ENCODE measurements around the gene RPL5. TPM values are rescaled to one million over a fixed set of nuclear protein-coding genes. Genes with fewer than 3 reads are reported as not detected.

Gene RPL5
- total and polyA plus RNA-seq, 9 of the 15 experiments (the other 6 are each of a cell fraction or from before 2014, with no cell fraction given), result 1,467 to 4,252 (median 2,454) TPM

DNA sequence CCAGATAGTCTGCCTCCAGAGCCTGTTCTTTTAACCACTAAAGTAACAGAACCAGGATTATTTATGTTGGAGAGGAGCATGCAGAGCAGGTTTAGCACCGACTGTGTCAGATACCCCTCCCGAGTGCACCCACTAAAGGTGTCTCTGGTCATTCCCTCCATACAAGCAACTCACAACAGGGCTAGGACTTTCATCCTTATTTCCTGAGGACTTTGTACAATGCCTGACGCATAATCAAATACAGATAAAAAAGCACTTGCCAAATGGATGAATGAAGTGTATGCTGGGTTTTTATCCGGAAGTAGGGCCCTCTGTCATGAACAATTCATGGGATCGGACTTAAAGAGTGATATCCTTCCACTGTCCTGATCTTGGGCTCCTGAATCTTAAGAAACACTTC lies 26.0 kb downstream of the RPL5 start (continued):
- TF ChIP-seq ZNF175 (CRISPR knock-in tag; IDR thresholded peaks at IDR 0.05; ENCODE audit: low read depth) (no peak), XRCC3 (IDR thresholded peaks at IDR 0.05) (no peak), RBFOX2 (IDR thresholded peaks at IDR 0.05; ENCODE audit: low read depth, low read length) (no peak), TAF15 (IDR thresholded peaks at IDR 0.05; ENCODE audit: low read depth, low read length) (no peak), RFX7 (CRISPR knock-in tag; IDR thresholded peaks at IDR 0.05) (no peak), TARDBP (IDR thresholded peaks at IDR 0.05) (no peak), THAP7 (CRISPR knock-in tag; IDR thresholded peaks at IDR 0.05) (no peak), RHOXF2B (CRISPR knock-in tag; conservative IDR thresholded peaks at IDR 0.05) (no peak)

GRCh38 chr1:92858564-92859399 lies 26.9 kb downstream of the RPL5 start:
- no TSS peak for BruUV-seq (replicated peaks)
- WGBS (ENCODE audit: insufficient coverage, low coverage, missing lambda C conversion rate), result 15% methylated on average over 13 of the region's 13 CpGs
- TF ChIP-seq MAZ (CRISPR knock-in tag; conservative IDR thresholded peaks at IDR 0.05 in 1 of 2, IDR thresholded peaks at IDR 0.05 in 1 of 2) (peak in 1 of 2 experiments; percentile 43; a peak in 1 of 4 replicates), CTBP1 (IDR thresholded peaks at IDR 0.05; ENCODE audit: borderline replicate concordance) (no peak), MAFG (tag; conservative IDR thresholded peaks at IDR 0.05) (no peak; the same call in none of the 2 replicates), L3MBTL2 (IDR thresholded peaks at IDR 0.05) (0 out of 2 replicates have a peak, but pooled peaks have one; percentile 29), SMAD3 (CRISPR knock-in tag; conservative IDR thresholded peaks at IDR 0.05) (no peak), ZNF184 (CRISPR knock-in tag; IDR thresholded peaks at IDR 0.05) (no peak), SPI1 (IDR thresholded peaks at IDR 0.05; ENCODE audit: borderline replicate concordance, low read depth, low read length) (no peak), YBX1 (IDR thresholded peaks at IDR 0.05) (no peak), ZNF696 (CRISPR knock-in tag; conservative IDR thresholded peaks at IDR 0.05) (no peak), MTF1 (CRISPR knock-in tag; IDR thresholded peaks at IDR 0.05; ENCODE audit: borderline replicate concordance) (no peak)
- TF ChIP-seq, protein P1, sequence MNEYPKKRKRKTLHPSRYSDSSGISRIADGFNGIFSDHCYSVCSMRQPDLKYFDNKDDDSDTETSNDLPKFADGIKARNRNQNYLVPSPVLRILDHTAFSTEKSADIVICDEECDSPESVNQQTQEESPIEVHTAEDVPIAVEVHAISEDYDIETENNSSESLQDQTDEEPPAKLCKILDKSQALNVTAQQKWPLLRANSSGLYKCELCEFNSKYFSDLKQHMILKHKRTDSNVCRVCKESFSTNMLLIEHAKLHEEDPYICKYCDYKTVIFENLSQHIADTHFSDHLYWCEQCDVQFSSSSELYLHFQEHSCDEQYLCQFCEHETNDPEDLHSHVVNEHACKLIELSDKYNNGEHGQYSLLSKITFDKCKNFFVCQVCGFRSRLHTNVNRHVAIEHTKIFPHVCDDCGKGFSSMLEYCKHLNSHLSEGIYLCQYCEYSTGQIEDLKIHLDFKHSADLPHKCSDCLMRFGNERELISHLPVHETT (CRISPR knock-in tag; conservative IDR thresholded peaks at IDR 0.05 in 1 of 2, IDR thresholded peaks at IDR 0.05 in 1 of 2), result 0 out of 4 replicates have a peak, but pooled peaks of 1 of the 2 experiments have one; percentile 23

More at GRCh38 chr1:92858564-92859399, 26.9 kb downstream of the RPL5 start:
- intact Hi-C loops (cut with micrococcal nuclease), result loop anchor here (1.0 to 2.0 kb wide), 3 partner anchors 102 to 204 kb away; no protein-coding TSS in a partner anchor
- FAIRE-seq (peak; percentile 95), ATAC-seq (peak; percentile 85), DNase-seq (ENCODE audit: extremely low read depth in 1 of 4, low spot score in 3 of 4) (peak; percentile 72 to 83 (median 75))
- Histone ChIP-seq H3K4me2 (ENCODE audit: insufficient read depth, low read length) (peak overlapping the region; percentile 39), H3K27ac (ENCODE audit: extremely low read depth, low read depth, low read length) (no peak overlapping the region), H3K9me1 (ENCODE audit: control insufficient read depth, insufficient read depth, low read length) (no peaks in the 10 kb centered on the region), H3K9me3 (replicated peaks; ENCODE audit: control insufficient read depth, insufficient read depth, low read depth, low read length) (no peaks in the 10 kb centered on the region), H3K36me3 (ENCODE audit: control insufficient read depth, insufficient read depth, low read length) (no peaks in the 10 kb centered on the region), H3K4me1 (replicated peaks in 1 of 2; ENCODE audit: control insufficient read depth in 2 of 2, insufficient read depth in 2 of 2, low read length in 2 of 2) (peaks cover 0 to 7% of the 10 kb centered on the region in 2 experiments; a peak in 1 of 5 replicates), H3K27me3 (ENCODE audit: control insufficient read depth in 2 of 2, insufficient read depth in 2 of 2, low read length in 2 of 2) (no peaks in the 10 kb centered on the region), H3K9ac (ENCODE audit: insufficient read depth in 1 of 2, low read depth in 2 of 2, low read length in 2 of 2) (no peak overlapping the region), H2AFZ (ENCODE audit: low read depth, low read length) (peak overlapping the region; percentile 60), H3K79me2 (ENCODE audit: control insufficient read depth, insufficient read depth, low read length) (no peaks in the 10 kb centered on the region), H4K20me1 (replicated peaks; ENCODE audit: control insufficient read depth, insufficient read depth, low read length) (no peaks in the 10 kb centered on the region), H3K4me3 (no peak overlapping the region)
- ChIA-PET POLR2A (interaction anchor here (0.7 to 1.1 kb wide), 4 partner anchors 9 to 144 kb away, joined by 3 to 4 read pairs (median 3); no protein-coding TSS in a partner anchor), CTCF (ENCODE audit: low intra/inter-chr PET ratio) (interaction anchor here (0.5 to 6.7 kb wide), 14 partner anchors 13 to 508 kb away, joined by 3 to 125 read pairs (median 4); partner anchors contain the start of gene DIPK1A)
- in situ Hi-C loops (cut with MboI), result loop anchor here (25.0 kb wide), 1 partner anchor 1004 kb away; no protein-coding TSS in a partner anchor

Data from K562 (cell line).